Measurements from ENCODE around the gene FGF14.
"Not testable (repeated sequence)": the region's sequence is repeated elsewhere in the genome, so short reads cannot be mapped to it uniquely, and the experiment has no call there.

FGF14 gene

DNA sequence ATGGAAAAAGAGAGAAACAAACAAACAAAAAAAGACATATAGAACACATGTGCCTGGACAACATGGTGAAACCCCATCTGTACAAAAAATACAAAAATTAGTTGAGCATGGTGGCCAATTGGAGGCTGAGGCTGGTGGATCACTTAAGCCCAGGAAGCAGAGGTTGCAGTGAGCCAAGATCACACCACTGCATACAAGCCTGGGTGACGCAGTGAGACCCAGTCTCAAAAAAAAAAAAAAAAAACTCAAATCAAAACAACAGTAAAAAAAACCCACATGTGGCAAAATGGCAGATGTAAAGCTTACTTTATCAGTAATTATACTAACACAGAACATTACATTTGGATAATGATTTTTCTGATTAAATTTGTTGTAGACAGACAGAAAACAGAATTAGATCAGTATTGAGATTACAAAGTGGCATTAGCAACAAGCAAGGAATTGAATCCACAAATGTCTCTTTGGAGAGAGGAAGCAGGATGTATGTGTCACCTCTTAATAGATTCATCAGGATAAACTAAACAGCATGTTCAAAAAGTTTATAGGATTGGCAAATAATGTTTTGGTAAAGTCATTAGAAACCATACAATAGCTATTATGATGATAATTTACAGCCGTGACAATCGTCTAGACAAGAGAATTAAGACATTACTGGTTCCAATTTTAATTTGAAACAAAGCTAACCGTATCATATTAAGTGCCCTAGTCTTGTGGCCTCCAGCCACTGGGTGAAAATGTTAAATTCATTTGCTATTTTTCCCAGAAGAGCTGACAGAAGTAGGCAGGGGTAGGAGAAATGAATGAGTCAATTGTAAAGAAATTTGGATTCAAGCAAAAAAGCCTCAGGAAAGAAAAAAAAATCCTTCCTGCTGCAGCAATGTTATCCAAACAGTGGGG, 206.0 kb downstream of the FGF14 start:
- no peak for DNase-seq (ENCODE audit: low spot score)

DNA sequence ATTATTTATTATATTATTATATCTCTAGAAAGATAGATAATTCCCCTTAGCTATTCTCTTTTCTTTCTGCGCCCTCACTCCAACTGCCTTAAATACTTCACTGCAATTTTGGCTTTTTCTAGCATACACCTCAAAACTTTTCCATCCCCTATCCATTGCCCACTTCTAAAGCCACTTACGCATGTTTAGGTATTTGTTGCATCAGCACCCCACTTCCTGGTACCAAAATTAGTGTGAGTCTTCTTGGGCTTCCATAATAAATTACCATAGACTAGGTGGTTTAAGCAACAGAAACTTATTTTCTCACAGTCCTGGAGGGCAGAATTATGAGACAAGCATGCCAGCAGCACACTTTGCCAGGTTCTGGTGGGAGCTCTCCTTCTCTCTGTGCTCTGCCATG, 209.0 kb downstream of the FGF14 start:
- DNase-seq (ENCODE audit: low spot score), result no peak

DNA sequence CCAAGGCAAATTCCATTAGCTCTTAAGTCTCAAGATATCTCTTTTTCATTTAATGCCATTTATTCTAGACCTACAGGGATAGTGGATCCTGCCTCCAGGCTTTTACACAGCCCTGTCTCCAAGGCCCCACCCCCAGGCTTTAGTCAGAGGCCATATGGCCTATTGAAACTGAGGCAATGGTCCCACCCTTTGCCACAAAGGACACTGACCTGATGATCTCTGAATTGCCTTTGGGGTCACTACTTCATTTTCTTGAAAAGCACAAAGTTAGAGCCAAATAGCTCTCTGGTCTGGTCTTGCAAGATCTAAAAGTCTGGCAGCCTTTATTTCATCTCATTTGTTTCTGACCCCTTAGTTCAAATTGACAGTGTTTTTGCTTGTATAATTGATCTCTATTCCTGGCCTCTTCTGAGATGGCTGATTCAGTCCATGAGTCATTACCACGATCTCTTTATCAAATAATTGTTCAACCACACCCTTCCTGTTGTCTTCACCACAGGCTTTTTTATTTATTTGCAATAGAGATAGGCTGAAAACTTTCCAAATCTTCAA, 209.8 kb downstream of the FGF14 start:
- DNase-seq (ENCODE audit: low spot score), result peak; percentile 87

DNA sequence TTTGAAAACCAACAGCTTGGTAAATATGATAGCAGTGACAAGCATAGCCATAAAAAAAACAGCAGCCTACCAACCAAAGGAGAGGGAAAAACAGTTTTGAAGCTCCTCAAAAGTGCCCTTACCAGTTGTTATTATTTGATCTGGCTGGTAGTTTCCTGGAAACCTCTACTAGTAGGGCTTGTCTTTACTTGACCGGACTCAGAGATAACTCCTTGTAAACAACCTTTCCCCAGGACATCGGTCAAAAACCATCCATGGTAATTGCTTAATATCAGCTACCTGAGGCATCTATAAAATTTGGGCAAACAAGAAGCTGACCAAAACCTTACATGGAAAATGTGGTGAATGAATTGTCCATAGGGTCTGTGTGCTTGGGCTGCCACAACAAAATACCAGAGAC, 210.9 kb downstream of the FGF14 start:
- no peak for DNase-seq (ENCODE audit: low spot score)

DNA sequence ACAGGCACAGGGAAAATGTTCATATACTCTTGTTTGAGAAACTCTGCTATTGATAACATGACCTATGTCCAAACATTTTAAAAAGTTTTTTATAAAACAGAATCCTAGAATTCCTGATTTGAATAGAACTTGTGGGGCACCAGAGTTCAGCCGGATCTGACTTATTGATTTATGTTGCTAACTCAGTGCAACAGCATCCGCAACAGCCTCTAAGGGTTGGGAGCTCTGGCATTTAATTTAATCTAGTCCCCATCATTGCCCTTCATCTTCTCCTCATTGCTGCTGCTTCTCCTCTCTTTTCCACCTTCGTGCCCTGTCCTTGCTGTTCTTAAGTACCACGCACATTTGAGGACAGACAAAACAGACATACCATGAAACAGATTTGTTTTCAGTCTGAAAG, 214.5 kb downstream of the FGF14 start:
- DNase-seq (ENCODE audit: low spot score), result no peak

DNA sequence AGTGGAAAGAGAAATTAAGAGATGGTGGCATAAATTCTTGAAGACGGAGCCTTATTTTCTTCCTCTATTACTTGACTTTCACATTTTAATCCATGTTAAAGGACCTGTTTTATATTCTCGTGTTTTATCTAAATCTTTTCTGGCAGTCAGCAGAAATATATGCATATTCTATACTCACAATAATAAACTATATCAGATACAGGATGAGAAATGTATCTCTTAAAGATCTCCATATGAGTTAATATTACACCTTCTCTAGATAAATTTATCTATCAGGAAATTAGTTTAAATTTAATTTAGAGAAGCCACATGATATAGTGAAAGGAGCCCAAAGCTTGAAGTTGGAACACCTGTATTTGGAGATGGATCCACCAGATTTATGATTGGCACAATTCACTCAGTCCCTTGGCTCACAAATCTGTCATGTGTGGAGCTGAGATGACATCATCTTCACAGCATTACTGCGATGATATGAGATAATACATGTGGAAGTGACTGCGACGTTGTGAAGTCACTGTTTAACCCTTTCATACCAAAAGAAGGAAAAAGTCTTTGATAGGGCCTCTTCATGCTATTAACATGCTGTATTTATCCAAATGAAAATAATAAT, 216.4 kb downstream of the FGF14 start:
- no peak for DNase-seq (ENCODE audit: low spot score)

DNA sequence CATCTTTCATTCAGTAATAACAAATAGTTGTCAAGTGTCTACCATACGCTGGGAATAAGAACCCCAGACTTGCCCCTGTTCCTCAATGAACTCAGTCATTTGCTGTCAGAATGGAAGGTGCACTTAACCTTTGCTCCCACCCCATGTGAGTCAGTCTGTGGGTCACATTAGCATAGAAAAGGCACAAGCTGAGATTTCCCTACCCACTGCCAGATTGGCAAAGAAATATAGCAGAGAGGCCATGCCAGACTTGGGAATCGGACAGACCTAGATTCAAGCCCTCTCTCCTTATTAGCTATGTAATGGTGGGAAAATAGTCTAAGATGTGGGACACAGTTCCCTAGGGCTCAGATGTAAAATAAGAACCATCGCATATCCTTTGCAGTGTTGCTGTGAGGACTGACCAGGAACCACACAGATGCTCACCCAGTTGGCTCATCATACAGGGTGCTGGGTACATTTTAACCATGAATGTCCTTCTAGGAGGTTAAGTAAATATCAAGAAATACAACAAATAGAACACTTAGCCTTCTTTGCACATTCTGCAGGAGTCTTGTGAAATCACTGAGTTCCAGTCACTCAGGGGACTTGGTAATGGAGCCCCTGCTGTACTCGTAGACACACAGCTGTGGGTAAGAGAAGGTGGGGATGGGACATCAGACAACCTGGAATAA, 218.2 kb downstream of the FGF14 start:
- no peak for DNase-seq (ENCODE audit: low spot score)

DNA sequence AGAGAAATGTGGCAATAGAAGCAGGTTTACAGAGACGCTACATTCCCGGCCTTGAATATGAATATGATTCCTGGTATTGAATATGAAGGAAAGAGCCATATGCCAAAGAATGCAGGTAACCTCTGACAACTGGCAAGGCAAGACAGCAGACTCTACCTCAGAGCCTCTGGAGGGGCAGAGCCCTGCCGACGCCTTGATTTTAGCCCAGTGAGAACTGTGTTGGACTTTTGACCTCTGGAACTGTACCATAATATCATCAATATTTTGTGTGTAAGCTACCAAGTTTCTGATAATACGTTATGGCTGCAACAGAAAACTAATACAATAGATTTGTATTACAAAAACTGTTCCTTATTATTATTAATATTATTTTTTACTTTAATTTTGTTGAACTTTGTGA, 219.7 kb downstream of the FGF14 start:
- DNase-seq (ENCODE audit: low spot score), result no peak

DNA sequence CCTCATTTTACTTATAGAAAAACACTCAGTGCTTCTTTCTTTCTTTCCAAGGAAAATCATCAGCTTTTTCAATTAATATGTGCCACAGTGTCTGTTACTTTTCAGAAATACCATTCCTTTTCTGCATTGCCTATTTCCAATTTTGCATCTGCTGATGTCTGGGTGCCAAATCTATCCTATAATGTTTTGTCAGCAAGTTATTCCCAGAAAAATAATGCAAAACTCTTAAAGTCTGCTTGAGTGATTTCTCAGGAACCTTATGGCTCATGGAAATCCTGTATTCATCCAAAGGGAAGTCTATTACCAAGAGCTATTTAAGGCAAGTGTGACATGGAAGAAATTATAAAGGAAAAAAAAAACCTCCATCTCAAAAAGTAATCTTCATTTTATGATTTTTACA, 224.4 kb downstream of the FGF14 start:
- DNase-seq (ENCODE audit: low spot score), result no peak

DNA sequence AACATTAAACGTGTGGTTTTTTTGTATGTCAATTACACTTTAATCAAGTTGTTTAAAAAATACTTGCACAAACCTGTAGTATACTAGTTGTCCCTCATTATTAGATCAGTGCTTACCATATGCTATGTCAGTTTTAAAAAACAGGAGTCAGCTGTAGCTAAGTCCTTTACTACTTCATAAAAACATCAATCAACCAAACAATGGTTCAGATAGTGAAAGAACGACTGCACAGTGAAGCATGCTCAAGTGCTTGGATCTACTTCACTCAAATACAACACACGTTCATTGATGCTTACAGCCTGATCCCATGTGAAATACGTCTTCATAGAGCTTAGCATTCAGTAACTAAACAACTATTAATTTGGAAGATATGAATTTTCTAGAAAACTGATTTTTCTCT, 225.0 kb downstream of the FGF14 start:
- no peak for DNase-seq (ENCODE audit: low spot score)

DNA sequence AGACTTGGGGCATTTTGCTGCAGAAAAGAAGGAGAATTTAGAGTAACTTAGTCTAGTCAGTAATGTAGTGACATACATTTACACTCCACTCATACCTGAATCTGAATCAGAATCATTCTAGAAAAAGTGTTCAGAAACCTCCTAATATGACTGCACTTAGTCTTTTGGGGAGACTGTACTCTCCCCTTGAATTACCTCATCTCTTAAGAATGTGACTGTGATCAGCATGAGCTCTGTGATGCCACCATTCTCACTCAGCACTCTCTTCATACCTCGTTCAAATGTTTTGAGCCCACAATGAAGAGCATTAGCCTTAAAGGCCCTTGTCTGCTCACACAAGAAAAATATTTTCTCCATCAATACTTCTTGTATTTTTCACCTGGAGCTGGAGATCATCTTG, 229.4 kb downstream of the FGF14 start:
- no peak for DNase-seq (ENCODE audit: low spot score)

DNA sequence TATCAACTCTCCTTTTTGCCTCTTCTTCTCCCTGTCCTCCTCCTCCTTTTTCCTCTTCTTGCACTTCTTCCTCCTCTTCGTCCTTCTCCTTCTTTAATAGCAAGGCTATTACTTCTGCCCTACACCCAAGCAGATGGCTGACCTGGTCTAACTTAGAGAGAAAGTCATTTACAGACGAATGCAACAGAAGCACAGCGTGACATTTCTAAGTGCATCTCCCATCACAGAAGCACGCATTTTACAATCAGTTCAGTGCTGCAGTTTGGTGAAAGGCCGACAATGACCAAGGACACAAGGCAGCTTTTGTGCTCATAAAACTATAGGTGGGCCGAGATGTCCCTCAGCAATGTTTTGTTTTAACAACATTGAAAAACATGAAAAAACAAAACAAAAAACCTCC, 231.5 kb downstream of the FGF14 start:
- no peak for DNase-seq (ENCODE audit: low spot score)

DNA sequence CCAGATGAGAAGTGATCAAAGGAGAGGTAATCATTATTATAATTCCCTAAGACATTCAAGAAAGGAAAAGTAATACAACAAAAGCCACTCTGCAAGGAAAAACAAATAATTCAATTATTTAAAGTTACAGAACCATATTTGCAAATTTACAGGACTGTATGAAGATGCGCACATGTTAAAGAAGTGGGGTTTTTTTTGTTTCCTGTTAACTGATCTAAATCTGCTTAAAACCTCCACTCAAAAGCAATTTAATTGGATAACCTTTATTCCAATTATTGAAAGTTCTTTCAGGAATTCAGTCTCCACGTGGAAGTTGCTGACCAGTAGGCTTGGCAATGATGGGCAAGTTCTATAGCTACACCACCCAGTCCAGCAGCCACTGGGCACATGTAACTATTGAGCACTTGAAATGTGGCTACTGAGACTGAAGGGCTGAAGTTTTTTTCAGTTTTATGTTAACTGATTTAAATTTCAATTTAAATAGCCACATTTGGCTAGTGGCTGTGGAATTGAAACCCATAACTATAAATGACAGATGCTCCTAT, 232.3 kb downstream of the FGF14 start:
- no peak for DNase-seq (ENCODE audit: low spot score)

DNA sequence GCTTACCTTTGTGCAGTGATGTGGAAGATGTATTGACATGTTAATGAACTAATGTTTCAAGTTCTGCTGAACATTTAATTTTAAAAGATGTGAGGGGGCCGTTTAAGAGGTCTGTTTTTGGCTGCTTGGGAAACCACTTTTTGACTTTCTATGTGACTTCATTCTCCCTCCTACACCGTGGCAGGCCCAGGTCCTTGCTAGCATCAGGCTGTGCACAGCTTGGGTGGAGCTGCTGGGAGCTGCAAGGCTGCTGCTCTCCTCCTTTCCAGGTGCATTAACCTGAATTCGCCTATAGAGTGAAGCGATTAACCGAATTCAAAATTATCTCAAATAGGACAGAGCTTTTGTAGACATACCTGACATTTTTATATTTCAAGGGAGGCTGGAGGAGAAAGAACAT, 249.1 kb downstream of the FGF14 start:
- no peak for DNase-seq (ENCODE audit: low spot score)

DNA sequence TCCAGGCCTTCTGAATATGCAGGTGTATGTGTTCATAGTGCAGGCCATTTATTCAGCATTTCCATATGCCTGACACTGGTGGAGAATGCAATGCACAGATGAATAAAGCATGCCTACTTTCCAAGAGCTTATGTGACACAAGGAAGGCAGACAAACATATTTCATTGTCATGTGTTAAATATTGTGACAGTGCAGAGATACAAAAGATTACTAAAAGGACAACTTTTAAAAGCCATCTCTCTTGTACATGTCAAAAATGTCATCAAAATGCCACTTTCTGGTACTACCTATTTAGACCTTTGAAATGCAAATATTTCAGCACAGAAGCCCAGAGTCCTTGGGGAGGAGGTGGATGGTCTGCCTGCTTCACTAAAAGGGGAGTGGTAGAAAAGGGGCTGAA, 254.5 kb downstream of the FGF14 start:
- DNase-seq (ENCODE audit: low spot score), result no peak

DNA sequence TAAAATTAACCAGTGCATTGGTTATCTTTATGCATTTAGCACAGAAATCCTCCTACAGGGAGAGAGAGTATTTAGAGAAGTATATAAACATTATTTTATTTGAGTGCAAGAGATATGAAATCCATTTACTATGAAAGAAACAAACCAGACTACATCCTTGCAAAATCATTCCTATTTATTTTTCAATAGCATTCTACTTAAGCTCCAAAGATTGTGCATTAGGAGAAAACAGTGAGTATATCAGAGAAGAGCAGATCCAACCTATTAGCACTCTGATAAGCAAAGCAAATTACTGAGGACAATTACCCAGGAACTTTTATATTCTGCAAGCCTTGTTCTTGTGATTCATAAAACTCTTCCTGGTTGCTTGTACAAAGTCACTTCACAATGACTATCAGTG, 256.1 kb downstream of the FGF14 start:
- no peak for DNase-seq (ENCODE audit: low spot score)

DNA sequence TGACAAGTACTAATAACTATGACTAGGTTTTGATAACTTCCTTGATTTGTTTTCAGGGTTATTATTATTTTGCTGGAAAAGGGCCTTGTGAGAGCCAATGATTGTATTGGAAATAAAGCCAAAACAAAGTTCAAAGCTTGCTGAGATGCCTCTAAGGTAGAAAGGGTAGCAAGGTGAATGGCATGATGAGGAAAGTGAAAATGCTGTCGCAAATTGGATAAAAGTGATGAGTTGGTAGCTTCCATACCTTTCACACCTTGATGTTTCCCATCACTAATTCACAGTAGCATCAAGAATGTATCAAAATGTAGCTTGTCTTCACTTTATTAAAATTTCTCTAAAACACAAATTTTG, 259.4 kb downstream of the FGF14 start:
- no peak for DNase-seq (ENCODE audit: low spot score)

DNA sequence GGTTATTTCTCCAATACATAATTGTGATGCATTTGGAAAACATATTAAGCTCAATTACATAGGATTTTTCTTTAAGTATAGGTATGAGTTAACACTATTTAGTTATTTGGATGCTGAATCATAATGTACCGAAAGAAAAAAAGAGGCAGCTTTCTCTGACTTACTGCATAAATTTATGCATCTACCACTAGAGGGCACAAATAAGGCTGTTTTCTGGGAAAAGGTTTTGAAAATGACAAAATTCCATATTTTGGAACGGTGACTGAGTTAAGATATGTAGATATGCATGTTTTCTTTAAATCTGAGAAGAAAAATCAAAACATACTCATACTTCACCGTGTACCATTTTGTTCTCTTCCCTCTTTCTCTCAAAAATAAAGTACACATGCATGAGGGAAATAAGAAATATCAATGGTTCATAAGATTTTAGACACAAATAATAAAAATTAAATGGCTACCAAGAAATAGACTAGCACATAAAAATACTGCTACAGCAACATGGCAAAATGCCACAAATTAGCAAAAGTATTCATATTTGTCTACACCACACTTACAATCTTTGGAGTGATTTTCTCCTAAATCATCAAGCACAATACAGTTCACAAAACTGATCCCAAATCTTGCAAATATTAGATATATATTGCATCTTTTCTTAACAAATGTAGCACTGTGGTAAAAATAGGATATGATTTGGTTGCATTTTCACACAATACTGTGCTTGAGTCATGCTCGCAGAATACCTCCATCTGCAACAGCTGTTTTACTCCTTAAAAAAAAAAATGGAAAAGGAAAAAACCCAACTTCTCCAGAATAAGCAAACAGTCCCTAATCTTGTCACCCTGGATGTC, 260.0 kb downstream of the FGF14 start:
- no peak for DNase-seq (ENCODE audit: low spot score)

DNA sequence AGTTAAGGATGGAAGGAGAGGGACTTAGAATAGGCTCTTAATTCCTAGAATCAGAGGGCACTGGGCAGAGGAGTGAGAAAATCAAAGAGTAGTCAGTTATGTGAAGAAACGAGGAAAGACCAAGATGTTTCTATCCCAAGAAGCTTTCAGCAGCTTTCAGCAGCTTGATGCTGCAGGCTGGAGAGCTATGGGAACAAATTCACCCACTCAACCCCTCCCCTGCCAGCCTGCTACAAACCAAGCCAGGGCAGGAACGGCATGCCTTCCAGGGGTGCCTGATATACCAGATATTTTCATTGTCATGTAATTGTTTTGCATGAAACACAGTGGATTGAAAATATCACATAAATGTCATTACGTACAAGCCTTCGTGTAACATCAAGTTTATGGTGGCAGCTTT, 262.2 kb downstream of the FGF14 start:
- DNase-seq (ENCODE audit: low spot score), result no peak

DNA sequence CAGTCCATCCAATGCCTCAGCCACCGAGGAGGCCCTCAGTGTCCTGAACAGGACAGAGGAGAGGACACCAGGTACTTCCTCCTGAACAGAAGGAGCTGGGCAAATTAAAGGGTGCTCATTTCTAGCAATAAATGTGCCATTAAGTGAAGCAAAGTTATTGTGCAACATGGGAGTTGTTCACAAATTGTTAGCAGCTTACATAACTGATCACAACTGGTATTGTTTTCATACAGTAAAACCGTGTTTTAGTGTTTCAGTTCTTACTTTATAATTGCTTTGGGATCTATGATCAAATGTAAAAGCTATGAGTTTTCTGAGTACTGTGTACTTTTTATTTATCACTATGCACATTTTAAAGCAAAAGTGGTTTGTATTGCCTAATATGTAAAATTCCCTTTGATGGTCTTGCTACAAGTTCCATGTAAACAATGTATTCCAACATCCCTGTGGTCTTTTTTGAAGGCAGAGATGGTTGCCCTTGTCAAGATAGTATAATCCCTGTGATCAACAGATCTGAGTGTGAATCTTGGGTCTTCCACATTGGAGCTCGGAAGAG, 263.1 kb downstream of the FGF14 start:
- no peak for DNase-seq (ENCODE audit: low spot score)

DNA sequence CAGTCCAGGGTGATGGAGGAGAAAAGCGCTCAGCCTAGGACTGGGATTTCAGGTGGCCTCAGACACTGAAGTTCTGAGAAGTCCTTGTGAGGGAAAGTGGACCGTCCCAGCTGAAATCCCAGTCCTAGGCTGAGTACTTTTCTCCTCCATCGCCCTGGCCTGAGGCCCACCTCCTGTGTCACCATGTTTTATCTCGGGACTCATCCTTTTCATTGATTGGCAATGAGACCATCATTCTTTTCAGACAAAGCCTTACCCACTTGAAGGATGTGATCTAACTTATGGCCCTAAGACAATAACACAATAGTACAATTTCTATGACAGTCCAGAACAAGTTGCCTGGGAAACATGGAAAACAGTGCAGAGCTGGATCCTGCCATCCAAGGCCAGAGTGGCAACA, 263.9 kb downstream of the FGF14 start:
- not testable (repeated sequence) for DNase-seq (ENCODE audit: low spot score)
